IMR-90 (cell line): ENCODE results near the gene RAI14. TPM values are rescaled to one million over a fixed set of nuclear protein-coding genes. Genes with fewer than 3 reads are reported as not detected.
A peak's percentile ranks its signal among the peaks of the same experiment; 100 is the strongest.

Experiments used
- ATAC-seq: fragments of 200-7000 bp; cut with Tn5 transposase; 2 replicates; pipeline ENCODE4 v1.9.1; 2020; ENCODE audit warnings: low read depth, mild to moderate bottlenecking, moderate library complexity
- BruUV-seq: library from RNA; stranded (reverse); fragments of 400-500 nt; replicated peaks from 2 replicates; lab custom pipeline; 2021; lab: Mats Ljungman, UMichigan
- CTCF ChIA-PET: fragments of 300-600 bp; formaldehyde crosslinking; extraction: SDS; loops from one replicate; lab custom pipeline; 2021; ENCODE audit warnings: antibody characterized with exemption; lab: Yijun Ruan, JAX
- POLR2A ChIA-PET: fragments of 300-600 bp; sonication (Branson Sonifier 250); formaldehyde crosslinking; loops from one replicate; lab custom pipeline; 2022; ENCODE audit warnings: antibody characterized with exemption; ENCODE audit not compliant: unreplicated experiment; lab: Charles Lee
- DNase-seq: peaks from one replicate; pipeline ENCODE4 v3.0.0; 2013
- H2AFZ ChIP-seq: replicated peaks from 2 replicates; pipeline ENCODE3; 2013; ENCODE audit warnings: low read length, mild to moderate bottlenecking; ENCODE audit not compliant: poor library complexity
- H2AK5ac ChIP-seq: 2 replicates; pipeline ENCODE4 v1.6.1; 2013; ENCODE audit warnings: low read depth, low read length, inconsistent platforms
- H2AK9ac ChIP-seq: replicated peaks from 2 replicates; pipeline ENCODE3; 2013; ENCODE audit warnings: mild to moderate bottlenecking, low read depth, low read length, moderate library complexity; ENCODE audit not compliant: poor library complexity
- H2BK120ac ChIP-seq: 2 replicates; pipeline ENCODE4 v1.6.1; 2013; ENCODE audit warnings: low read depth, low read length, inconsistent platforms
- H2BK15ac ChIP-seq: 3 replicates; pipeline ENCODE4 v1.6.1; 2013; ENCODE audit warnings: low read depth, low read length, inconsistent platforms
- H2BK20ac ChIP-seq: 2 replicates; pipeline ENCODE4 v1.6.1; 2013; ENCODE audit warnings: low read depth, mild to moderate bottlenecking, inconsistent platforms, low read length, moderate library complexity
- H2BK5ac ChIP-seq: 2 replicates; pipeline ENCODE4 v1.6.1; 2013; ENCODE audit warnings: mild to moderate bottlenecking, low read depth, low read length, inconsistent platforms; ENCODE audit not compliant: poor library complexity, severe bottlenecking
- H3K14ac ChIP-seq: replicated peaks from 2 replicates; pipeline ENCODE4 v1.6.1; 2013; ENCODE audit warnings: low read depth, low read length, inconsistent platforms
- H3K18ac ChIP-seq: 2 replicates; pipeline ENCODE4 v1.6.1; 2013; ENCODE audit warnings: low read depth, low read length, control low read depth
- H3K23ac ChIP-seq: 2 replicates; pipeline ENCODE4 v1.6.1; 2013; ENCODE audit warnings: low read depth, low read length, inconsistent platforms
- H3K27ac ChIP-seq: 2 replicates; pipeline ENCODE4 v1.5.1; 2013; ENCODE audit warnings: mild to moderate bottlenecking, control low read depth, low read length; ENCODE audit not compliant: insufficient read depth
- H3K27me3 ChIP-seq: 2 replicates; pipeline ENCODE4 v1.6.1; 2013; ENCODE audit warnings: low read length; ENCODE audit not compliant: control insufficient read depth, insufficient read depth
- H3K36me3 ChIP-seq: 2 replicates; pipeline ENCODE4 v1.6.1; 2013; ENCODE audit warnings: low read length, mixed read lengths; ENCODE audit not compliant: control insufficient read depth, insufficient read depth
- H3K4ac ChIP-seq: 2 replicates; pipeline ENCODE4 v1.6.1; 2013; ENCODE audit warnings: low read depth, low read length, inconsistent platforms
- H3K4me1 ChIP-seq: 2 replicates; pipeline ENCODE4 v1.6.1; 2013; ENCODE audit warnings: low read length, mixed read lengths; ENCODE audit not compliant: control insufficient read depth, insufficient read depth
- H3K4me2 ChIP-seq: 2 replicates; pipeline ENCODE4 v1.6.1; 2013; ENCODE audit warnings: low read depth, mild to moderate bottlenecking, control low read depth, low read length, moderate library complexity
- H3K4me3 ChIP-seq: 2 replicates; pipeline ENCODE4 v1.5.1; 2013; ENCODE audit warnings: low read depth, mild to moderate bottlenecking, control low read depth, low read length, moderate library complexity; ENCODE audit not compliant: insufficient read depth
- H3K56ac ChIP-seq: 2 replicates; pipeline ENCODE4 v1.6.1; 2013; ENCODE audit warnings: low read length, inconsistent platforms; ENCODE audit not compliant: insufficient read depth; ENCODE audit errors: extremely low read depth
- H3K79me1 ChIP-seq, 2 experiments: 2 replicates each; pipeline ENCODE4 v1.6.1; 2013; ENCODE audit warnings: low read length in 2 of 2, inconsistent platforms in 1 of 2, low read depth in 1 of 2
- H3K9ac ChIP-seq: 2 replicates; pipeline ENCODE4 v1.6.1; 2013; ENCODE audit warnings: low read depth, low read length, control low read depth
- H3K9me1 ChIP-seq: 2 replicates; pipeline ENCODE4 v1.6.1; 2013; ENCODE audit warnings: low read length, inconsistent platforms; ENCODE audit not compliant: insufficient read depth
- H3K9me3 ChIP-seq: 2 replicates; pipeline ENCODE4 v1.6.1; 2013; ENCODE audit warnings: low read length; ENCODE audit not compliant: control insufficient read depth, insufficient read depth
- H4K20me1 ChIP-seq: 2 replicates; pipeline ENCODE4 v1.6.1; 2013; ENCODE audit warnings: low read length, inconsistent platforms; ENCODE audit not compliant: insufficient read depth
- H4K5ac ChIP-seq: 2 replicates; pipeline ENCODE4 v1.6.1; 2013; ENCODE audit warnings: mild to moderate bottlenecking, low read depth, low read length, control low read depth
- H4K8ac ChIP-seq, 2 experiments: 2 replicates each; pipeline ENCODE4 v1.6.1; 2013; ENCODE audit warnings: low read depth in 2 of 2, low read length in 2 of 2, control low read depth in 1 of 2, inconsistent platforms in 1 of 2
- H4K91ac ChIP-seq: 2 replicates; pipeline ENCODE4 v1.6.1; 2013; ENCODE audit warnings: low read depth, low read length, inconsistent platforms; ENCODE audit not compliant: insufficient read depth
- BHLHE40 ChIP-seq: fragments of 150-350 bp; IDR thresholded peaks from 2 replicates; pipeline ENCODE4 v1.6.1; 2016; ENCODE audit warnings: mild to moderate bottlenecking, low read depth, low read length
- MXI1 ChIP-seq: IDR thresholded peaks from 2 replicates; pipeline ENCODE4 v1.6.1; 2012; ENCODE audit warnings: low read depth, mild to moderate bottlenecking, low read length, moderate library complexity, borderline replicate concordance
- NFE2L2 ChIP-seq: fragments of 150-350 bp; IDR thresholded peaks from 2 replicates; pipeline ENCODE4 v1.6.1; 2016; ENCODE audit warnings: low read depth, mild to moderate bottlenecking, low read length
- POLR2A ChIP-seq: IDR thresholded peaks from 2 replicates; pipeline ENCODE4 v1.6.1; 2012; ENCODE audit warnings: mild to moderate bottlenecking, low read depth, low read length
- RFX5 ChIP-seq: IDR thresholded peaks from 2 replicates; pipeline ENCODE4 v1.8.0; 2012; ENCODE audit warnings: low read depth, mild to moderate bottlenecking, low read length, moderate library complexity
- SMC3 ChIP-seq: fragments of 150-350 bp; IDR thresholded peaks from 2 replicates; pipeline ENCODE4 v1.6.1; 2016; ENCODE audit warnings: low read depth, mild to moderate bottlenecking, antibody characterized with exemption, low read length, moderate library complexity
- WGBS, 2 experiments: methylation state at CpG; one replicate each; pipeline versions ENCODE4 v1.1.5 to v1.1.7; 2013; ENCODE audit warnings: missing lambda C conversion rate in 2 of 2; ENCODE audit not compliant: insufficient read length in 1 of 2; ENCODE audit errors: extremely low coverage in 2 of 2; 5-methylcytosine and 5-hydroxymethylcytosine counted together
- dilution Hi-C: fragments of 300-500 bp; cut with HindIII; formaldehyde crosslinking; loops from one replicate; pipeline ENCODE4 v1.14.3; 2018; ENCODE audit warnings: low sequenced_read_pairs; ENCODE audit not compliant: unreplicated experiment
- in situ Hi-C: fragments of 300-500 bp; cut with MboI; formaldehyde crosslinking; loops from 3 replicates; pipeline ENCODE4 v1.14.3; 2019; ENCODE audit warnings: low sequenced_read_pairs, inconsistent platforms, mixed read lengths
- intact Hi-C: fragments of 100-400 bp; cut with micrococcal nuclease; formaldehyde crosslinking; loops from 2 replicates; pipeline ENCODE4 v1.10.0; 2022
- polyA plus RNA-seq, 3 experiments: library from polyadenylated mRNA; depleted of rRNA; stranded (reverse); fragments of >200 nt; gene quantifications; 2 replicates each; pipeline ENCODE4 v1.2.3, GENCODE V29; 2012; ENCODE audit warnings: low replicate concordance in 1 of 3
- total RNA-seq: library from RNA; depleted of rRNA; stranded (reverse); fragments of >200 nt; gene quantifications from 2 replicates; pipeline ENCODE4 v1.2.3, GENCODE V29; 2012
- TF ChIP-seq, protein P1 (sequence below): fragments of 150-350 bp; IDR thresholded peaks from 2 replicates; pipeline ENCODE4 v1.6.1; 2017; ENCODE audit warnings: mild to moderate bottlenecking, antibody characterized with exemption, low read length, low read depth

The RAI14 gene
- total and polyA plus RNA-seq, 2 of the 4 experiments (the other 2 are of a cell fraction), result 221 to 267 TPM

DNA sequence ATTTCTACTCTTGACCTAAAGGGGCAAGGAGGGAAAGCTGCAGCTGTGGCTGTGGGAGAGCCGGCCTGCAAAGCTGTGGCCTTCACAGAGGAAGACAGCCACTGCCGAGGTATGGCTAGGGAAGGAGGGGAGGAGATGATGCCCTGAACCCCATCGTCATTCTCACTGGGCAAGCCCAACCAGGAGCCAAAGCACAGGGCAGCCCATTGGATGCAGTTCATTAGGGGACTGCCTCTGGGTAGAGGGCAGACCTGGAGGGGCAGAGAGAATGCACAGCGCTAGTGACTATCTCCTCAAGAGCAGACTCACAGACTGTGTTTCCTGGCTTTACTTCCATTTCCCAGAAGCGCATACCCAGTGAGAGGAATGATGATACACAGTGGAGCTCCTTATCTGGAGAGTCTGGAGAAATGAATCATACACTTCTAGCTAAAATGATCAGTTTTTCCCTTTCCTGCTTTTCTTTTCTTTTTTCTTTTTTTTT, 135.7 kb downstream of the RAI14 start:
- dilution Hi-C loops, result no loop called here
- Histone ChIP-seq H4K5ac (no peak overlapping the region), H4K91ac (no peak overlapping the region), H4K20me1 (peaks cover 83% of the 10 kb centered on the region), H3K14ac (no peak overlapping the region), H3K9ac (no peak overlapping the region), H3K4me3 (no peak overlapping the region), H2BK15ac (no peak overlapping the region), H3K9me3 (peaks cover 2% of the 10 kb centered on the region; the same call in 1 of the 2 replicates), H2BK120ac (no peak overlapping the region), H3K27me3 (no peaks in the 10 kb centered on the region), H3K4me2 (no peak overlapping the region), H3K4me1 (peaks cover 6% of the 10 kb centered on the region), H2AK9ac (no peak overlapping the region), H3K4ac (no peak overlapping the region), H2BK5ac (peak overlapping the region; percentile 0), H3K27ac (peak overlapping the region; percentile 17; the same call in 1 of the 2 replicates), H3K79me1 (peaks cover 31 to 84% of the 10 kb centered on the region in 2 experiments), H2AK5ac (no peak overlapping the region), H2AFZ (no peak overlapping the region), H3K9me1 (peaks cover 12% of the 10 kb centered on the region), H2BK20ac (no peak overlapping the region), H3K18ac (no peak overlapping the region; the same call in 1 of the 2 replicates), H3K56ac (no peak overlapping the region), H4K8ac (no peak overlapping the region), H3K23ac (no peak overlapping the region), H3K36me3 (peaks cover 16% of the 10 kb centered on the region)
- no CpG with 5 or more reads among the region's 5 CpGs for WGBS, 2 experiments
- intact Hi-C loops, result no loop called here
- no TSS peak for BruUV-seq
- in situ Hi-C loops, result no loop called here
- ATAC-seq (peak; percentile 76), DNase-seq (peak; percentile 81)
- POLR2A ChIA-PET, result no interaction called here
- CTCF ChIA-PET, result interaction anchor here (1.6 kb wide), 1 partner anchor 74 kb away, joined by 3 read pairs; no protein-coding TSS in a partner anchor
- no peak for TF ChIP-seq NFE2L2
- TF ChIP-seq POLR2A, result no peak
- no peak for TF ChIP-seq MXI1
- no peak for TF ChIP-seq RFX5
- TF ChIP-seq SMC3, result no peak
- TF ChIP-seq, protein P1, sequence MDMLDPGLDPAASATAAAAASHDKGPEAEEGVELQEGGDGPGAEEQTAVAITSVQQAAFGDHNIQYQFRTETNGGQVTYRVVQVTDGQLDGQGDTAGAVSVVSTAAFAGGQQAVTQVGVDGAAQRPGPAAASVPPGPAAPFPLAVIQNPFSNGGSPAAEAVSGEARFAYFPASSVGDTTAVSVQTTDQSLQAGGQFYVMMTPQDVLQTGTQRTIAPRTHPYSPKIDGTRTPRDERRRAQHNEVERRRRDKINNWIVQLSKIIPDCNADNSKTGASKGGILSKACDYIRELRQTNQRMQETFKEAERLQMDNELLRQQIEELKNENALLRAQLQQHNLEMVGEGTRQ, result no peak
- TF ChIP-seq BHLHE40, result no peak
